ENCODE measurements around the gene ACTR1B.
"Not testable (repeated sequence)": the region's sequence is repeated elsewhere in the genome, so short reads cannot be mapped to it uniquely, and the experiment has no call there.

Gene ACTR1B

GRCh38 chr2:97688062-97688827 is 24.4 kb upstream of the ACTR1B start:
- no peak for DNase-seq

DNA sequence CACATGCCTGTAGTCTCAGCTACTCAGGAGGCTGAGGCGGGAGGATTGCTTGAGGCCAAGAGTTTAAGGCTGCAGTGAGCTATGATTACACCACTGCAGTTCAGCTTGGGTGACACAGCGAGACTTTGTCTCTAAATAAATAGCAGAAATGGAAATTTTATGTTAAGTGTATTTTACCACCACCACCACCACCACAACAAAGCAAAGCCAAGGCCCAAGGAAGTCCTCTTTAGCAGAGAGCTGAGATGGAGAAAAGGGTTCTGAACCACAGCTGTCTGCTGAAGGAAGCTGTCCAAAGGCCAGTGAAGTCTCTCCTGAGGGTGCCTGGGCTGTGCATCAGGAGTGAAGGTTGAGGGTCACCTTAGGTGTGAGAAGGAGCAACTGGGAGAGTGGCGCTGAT is 23.4 kb upstream of the ACTR1B start:
- not testable (repeated sequence) for DNase-seq

DNA sequence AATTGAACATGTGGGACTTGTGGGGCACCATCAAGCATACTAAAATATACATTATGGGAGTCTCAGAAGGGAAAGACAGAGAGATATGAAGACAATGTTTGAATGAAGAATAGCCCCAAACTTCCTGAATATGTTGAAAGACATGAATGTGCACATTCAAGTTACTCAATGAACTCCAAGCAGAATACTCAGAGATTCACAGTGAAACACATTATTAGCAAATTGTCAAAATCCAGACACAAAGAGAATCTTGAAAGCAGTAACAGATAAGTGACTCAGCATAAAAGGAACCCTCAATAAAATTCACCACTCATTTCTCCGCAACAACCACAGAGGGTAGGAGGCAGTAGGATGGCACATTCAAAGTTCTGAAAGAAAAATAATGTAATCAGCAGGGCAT is 14.5 kb upstream of the ACTR1B start:
- DNase-seq: no peak

DNA sequence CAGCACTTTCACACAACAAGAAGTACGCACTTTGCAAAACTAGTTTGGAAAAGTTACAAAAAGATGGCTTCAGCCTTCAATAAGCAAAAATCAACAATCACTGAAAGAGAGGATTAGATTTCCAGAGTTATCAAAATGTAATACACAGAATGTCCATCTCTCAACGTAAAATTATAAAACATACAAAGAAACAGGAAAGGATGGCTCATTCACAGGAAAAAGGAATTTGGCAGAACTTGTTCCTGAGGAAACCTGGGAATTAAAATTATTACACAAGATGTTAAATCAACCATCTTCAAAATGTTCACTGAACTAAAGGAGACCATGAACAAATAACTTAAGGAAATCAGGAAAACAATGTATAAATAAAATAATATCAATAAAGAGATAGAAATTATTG is 13.6 kb upstream of the ACTR1B start:
- no peak for DNase-seq

DNA sequence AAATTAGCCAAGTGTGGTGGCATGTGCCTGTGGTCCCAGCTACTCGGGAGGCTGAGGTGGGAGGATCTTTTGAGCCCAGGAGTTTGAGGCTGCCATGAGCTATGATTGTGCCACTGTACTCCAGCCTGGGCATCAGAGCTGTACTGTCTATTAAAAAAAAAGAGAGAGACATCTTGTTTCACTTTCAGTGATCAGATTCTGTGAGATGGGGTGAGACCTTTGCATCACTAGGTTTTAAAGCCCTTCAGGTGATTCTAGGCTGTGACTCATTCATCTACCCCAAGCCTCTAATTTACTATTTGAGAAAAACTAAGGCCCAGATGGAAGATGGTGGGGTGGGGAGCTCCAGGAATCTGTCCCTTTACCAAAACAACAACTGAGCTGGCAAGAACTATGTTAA is 12.8 kb upstream of the ACTR1B start:
- no peak for DNase-seq

DNA sequence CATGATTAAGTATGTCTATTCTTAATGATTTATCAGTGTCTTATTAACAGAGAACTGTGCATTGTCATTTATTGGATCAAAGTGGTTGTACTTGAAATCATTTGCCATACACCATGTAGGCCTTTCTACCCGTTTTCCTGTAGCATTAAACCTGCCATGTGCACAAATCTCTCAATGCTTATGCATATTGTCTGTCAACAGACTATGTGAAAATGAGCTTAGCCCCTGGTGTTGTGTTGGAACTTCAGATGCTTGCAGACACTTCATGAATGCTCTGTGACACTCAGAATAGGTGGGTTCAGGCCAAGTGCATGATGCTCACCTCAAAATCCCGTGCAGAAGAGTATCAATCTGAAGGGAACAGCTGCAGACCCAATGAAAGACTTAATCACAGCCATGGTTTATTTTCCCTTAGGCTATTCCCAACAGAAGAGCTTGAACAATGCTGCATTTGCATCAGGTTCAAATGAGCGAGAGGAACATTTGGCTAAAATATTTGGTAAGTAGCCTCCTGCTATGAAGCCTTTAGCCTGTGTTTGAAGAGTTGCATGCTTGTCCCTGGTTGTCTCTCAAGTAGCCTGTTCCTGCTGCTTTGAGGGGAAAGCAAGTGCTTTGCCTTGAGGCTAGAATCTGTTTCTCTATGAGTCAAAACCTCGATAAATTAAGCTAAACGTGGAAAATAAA is 11.7 kb upstream of the ACTR1B start:
- no peak for DNase-seq

DNA sequence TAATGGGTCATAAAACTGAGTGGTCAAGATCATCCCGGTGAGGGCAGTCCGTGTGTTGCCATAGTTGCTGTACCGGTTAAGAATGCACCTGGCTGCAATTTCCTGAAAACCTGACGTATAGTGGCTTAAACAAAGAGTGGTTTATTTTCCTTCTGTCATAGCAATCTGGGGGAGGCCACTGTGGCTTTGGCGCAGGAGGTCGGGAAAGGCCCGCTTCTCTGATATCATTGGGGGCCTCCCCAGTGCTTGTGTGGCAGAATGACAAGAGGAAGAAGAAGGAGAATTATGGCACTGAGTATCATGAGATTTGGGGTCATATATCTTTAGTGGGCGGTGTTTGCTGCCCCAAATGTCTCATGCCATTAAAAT is 10.1 kb upstream of the ACTR1B start:
- DNase-seq: peak in 1 of 2 experiments; percentile 5

DNA sequence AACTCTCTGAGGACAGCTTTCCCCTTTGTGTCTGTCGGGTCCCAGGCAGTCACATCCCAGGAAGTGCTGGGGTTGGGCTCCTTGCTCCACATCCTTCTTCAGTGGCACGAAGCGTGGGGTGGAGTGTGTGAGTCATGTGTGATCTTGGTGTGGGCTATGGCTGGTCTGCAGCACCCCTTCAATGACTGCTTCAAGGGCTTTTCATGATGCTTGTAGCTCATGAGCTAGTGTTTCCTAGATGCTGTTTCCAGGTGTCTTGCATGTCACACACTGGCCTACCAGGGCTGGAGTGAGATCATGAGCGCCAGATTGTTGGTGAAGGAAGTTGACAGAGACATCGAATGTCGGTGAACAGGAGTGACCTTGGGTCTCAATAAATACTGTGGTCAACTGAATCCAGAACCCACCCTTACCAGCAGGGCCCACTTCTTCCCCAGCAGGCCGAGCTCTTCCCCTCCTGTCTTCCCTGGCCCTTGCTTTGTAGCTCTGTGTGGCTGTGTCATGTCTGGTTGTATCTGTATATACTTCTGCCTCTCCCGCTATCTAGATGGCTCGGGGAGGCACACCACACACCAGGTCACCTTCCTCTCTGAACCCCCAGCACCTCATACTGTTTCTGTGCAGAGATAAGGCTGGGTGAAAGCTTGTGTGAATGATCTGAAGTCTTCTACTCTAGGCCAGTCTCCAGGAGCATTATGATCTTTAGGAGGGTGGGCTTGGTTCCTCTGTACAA is 9.5 kb upstream of the ACTR1B start:
- no peak for DNase-seq

GRCh38 chr2:97672606-97673140 is 8.8 kb upstream of the ACTR1B start:
- not testable (repeated sequence) for DNase-seq

DNA sequence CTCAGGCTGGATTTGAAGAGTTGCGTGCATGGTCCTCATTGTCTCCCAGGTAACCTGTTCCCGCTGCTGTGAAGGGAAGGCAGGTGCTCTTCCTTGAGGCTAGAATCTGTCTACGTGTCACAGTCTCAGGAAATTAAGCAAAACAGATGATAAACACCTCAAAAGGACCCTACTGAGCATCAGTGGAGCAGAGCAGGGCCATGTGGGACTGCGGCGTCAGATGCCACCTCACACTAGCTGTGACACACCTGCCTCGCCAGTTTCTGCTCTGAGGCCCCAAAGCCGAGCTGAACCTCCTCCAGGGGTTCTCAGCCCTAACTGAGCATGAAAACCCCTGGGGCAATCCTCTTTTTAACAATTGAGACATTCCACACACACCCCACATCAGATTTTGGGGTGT is 7.7 kb upstream of the ACTR1B start:
- DNase-seq: no peak

DNA sequence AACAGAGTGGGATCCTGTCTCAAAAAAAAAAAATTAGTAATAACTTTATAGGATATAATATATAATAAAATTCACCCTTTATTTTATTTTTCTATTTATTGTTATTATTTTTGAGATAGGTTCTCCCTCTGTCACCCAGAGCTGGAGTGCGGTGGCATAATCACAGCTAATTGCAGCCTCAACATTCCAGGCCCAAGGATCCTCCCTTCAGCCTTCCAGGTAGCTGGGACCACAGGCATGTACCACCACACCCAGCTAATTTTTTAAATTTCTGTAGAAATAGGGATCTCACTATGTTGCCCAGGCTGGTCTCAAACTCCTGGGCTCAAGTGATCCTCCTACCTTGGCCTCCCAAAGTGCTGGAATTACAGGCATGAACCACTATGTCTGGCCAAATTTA is 6.6 kb upstream of the ACTR1B start:
- DNase-seq: no peak

DNA sequence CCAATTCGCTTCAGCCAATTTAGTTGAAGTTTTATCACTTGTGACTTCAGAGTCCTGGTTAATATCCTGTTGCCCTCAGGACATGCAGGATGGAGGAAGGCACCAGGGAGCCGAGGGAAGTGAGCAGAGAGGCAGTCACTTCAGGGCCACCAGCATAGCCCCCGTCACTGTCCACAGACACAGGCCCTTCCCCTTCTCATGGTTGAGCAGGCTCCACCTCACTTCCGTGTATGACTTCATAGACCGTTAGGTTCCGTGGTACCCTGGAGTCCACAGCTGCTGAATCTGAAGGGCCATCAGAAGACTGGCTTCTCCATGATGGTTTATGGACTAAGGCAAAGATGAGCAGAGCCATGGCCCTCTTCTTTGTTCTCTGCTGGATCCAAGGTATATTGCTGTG is 5.6 kb upstream of the ACTR1B start, which contains the start of gene C2orf92:
Gene C2orf92, plus strand, starts transcription at position 266 of the 400 bp plus-strand sequence. Its CDS starts 76 bp downstream, at position 342.
- DNase-seq: no peak

- DNase-seq: no peak
Observed at GRCh38 chr2:97664636-97664970, 759 bp upstream of the ACTR1B start.

- no peak for DNase-seq
Observed at GRCh38 chr2:97663626-97663961, 250 bp downstream of the ACTR1B start.

DNA sequence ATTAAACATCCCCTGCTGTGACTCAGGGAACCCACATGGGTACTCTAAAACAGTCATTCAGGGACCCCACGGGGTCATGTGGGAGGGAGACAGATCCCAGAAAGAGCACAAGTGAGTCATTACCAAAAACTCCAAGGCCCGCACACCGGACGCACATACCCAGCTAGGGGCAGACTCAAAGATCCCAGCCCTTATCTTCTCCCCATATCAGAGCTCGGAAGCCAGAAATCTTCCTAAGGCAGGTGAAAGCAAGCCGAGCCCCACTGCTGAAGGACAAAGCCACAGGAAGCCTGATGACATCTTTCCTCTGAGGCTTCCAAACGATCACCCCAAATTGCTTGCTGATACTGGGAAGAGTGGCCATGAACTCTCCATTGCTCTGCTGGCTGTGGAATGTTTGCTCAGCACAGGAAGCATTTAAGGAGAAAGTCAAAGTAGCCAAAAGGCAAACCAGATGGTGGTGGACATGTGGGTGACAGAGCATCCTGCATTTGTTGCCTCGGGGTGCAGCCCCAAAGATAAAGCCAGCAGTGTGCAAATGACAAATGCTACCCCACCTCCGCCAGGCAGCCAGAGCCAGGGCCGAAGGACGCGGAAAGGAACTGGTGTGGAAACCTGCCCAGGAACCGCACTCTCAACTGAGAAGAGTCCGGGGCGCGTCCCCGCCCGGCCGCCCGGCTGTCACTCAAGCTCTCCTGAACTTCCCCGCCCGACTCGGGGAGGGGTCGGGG is 784 bp downstream of the ACTR1B start:
- DNase-seq: peak; percentile 31 to 56

DNA sequence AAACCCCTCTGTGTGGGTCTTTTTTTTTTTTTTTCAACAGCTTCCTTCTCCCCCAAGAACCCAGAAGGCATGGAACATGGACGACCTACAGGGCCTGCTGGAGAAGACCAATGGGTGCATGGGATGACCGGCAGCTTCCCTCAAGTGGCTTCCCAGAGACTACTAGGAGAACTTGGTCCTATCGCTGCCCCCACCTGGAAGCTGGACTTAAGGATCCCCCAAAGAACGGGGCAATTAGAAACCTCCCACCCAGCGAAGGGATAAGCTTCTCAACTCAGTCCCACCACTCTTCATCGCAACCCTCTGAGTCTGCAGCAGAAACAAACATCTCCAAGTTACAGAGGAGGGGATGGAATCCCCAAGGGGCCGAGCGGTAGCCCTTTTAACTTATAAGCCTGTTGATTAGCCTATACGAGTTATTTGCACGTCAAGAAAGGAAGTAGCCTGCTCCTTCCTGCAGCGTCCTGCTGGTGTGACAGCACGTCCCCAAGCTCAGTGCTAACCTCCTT is 1.4 kb downstream of the ACTR1B start:
- DNase-seq: no peak

DNA sequence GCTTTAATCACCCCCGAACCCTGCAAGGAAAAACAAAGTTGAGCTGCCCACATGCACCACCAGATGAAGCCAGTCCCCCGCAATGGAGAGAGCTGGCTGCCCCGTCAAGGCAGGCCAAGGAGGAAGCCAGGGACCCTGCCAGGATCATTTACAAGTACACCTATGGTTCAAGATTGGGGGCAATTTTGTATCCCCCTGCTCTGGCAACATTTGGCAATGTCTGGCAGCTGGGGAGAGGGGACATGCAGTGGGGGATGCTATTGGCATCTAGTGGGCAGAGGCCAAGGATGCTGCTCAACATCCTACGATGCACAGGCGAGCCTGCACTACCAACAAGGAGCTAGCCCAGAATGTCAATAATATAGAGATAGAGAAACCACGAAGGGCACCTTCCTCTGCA is 1.9 kb downstream of the ACTR1B start:
- no peak for DNase-seq

- no peak for DNase-seq
Observed at GRCh38 chr2:97660775-97661389, 3.0 kb downstream of the ACTR1B start.

- DNase-seq: no peak
Observed at GRCh38 chr2:97660044-97660774, 3.6 kb downstream of the ACTR1B start.

DNA sequence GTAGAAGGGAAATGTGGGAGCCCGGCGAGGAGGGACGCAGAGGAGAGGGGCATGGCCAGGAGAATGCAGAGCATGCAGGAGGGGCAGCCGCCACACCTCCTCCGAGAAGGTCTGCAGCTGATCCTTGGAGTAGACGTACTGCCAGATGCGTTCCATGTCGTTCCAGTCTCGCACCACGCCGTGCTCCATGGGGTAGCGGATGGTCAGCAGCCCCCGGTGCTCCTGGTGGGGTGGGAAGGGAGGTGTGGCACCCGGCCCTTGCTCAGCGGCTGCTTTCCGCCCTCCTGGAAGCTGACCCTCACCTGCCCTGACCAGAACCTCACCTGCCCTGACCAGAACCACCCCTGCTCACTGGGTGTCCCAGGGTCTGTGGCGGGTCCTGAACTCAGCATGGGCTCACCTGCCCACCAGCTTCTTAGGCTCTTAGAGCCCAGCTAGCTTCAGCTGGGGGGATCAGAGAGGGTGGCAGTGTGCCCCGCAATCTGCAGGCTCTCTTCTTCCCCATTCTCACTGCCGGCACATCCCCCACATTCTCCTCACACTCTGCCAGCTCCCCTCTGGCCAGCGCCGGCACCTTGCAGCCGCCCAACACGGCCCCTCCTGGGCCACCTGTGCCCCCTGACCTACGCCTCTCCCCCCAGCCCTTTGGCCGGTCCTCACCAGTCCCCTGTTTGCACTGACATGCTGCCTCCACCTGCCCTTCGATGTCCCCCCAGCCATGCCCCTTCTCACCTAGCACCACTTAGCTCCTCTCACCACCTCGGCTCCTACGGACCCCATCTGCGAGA is 4.4 kb downstream of the ACTR1B start:
- DNase-seq: no peak

DNA sequence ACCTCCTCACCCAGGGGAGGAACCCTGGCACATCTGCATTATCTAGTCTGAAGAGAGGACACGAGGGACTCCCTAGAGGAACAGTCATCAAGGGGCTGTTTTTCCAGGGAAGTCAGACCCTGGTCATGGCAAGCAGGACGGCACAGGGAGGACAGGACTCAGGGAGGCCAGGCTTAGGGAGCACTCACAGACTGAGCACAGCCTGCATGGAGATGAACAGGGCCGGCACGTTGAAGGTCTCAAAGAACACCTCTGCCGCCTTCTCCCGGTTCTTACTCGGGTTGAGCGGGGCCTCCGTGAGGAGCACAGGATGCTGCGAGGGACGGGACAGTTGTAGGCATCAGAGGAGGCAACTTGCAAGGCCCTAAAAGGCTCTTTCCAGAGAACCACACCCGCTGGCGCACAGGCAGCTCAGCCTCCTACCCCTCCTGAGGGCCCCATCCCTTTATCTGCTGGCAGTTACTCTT is 5.1 kb downstream of the ACTR1B start:
- no peak for DNase-seq

Measured in SHP77 (cell line).